IMR-90 (cell line): ENCODE data around the gene ALDOA. TPM values are rescaled to one million over a fixed set of nuclear protein-coding genes. Genes with fewer than 3 reads are reported as not detected.

ENCODE experiments used
- ATAC-seq: fragments of 200-7000 bp; cut with Tn5 transposase; 2 replicates; pipeline ENCODE4 v1.9.1; 2020; ENCODE audit warnings: low read depth, mild to moderate bottlenecking, moderate library complexity
- BruUV-seq: library from RNA; stranded (reverse); fragments of 400-500 nt; replicated peaks from 2 replicates; lab custom pipeline; 2021; lab: Mats Ljungman, UMichigan
- CTCF ChIA-PET: fragments of 300-600 bp; formaldehyde crosslinking; extraction: SDS; loops from one replicate; lab custom pipeline; 2021; ENCODE audit warnings: antibody characterized with exemption; lab: Yijun Ruan, JAX
- POLR2A ChIA-PET: fragments of 300-600 bp; sonication (Branson Sonifier 250); formaldehyde crosslinking; loops from one replicate; lab custom pipeline; 2022; ENCODE audit warnings: antibody characterized with exemption; ENCODE audit not compliant: unreplicated experiment; lab: Charles Lee
- DNase-seq: peaks from one replicate; pipeline ENCODE4 v3.0.0; 2013
- H2AFZ ChIP-seq: replicated peaks from 2 replicates; pipeline ENCODE3; 2013; ENCODE audit warnings: low read length, mild to moderate bottlenecking; ENCODE audit not compliant: poor library complexity
- H2AK5ac ChIP-seq: 2 replicates; pipeline ENCODE4 v1.6.1; 2013; ENCODE audit warnings: low read depth, low read length, inconsistent platforms
- H2AK9ac ChIP-seq: replicated peaks from 2 replicates; pipeline ENCODE3; 2013; ENCODE audit warnings: mild to moderate bottlenecking, low read depth, low read length, moderate library complexity; ENCODE audit not compliant: poor library complexity
- H2BK120ac ChIP-seq: 2 replicates; pipeline ENCODE4 v1.6.1; 2013; ENCODE audit warnings: low read depth, low read length, inconsistent platforms
- H2BK15ac ChIP-seq: 3 replicates; pipeline ENCODE4 v1.6.1; 2013; ENCODE audit warnings: low read depth, low read length, inconsistent platforms
- H2BK20ac ChIP-seq: 2 replicates; pipeline ENCODE4 v1.6.1; 2013; ENCODE audit warnings: low read depth, mild to moderate bottlenecking, inconsistent platforms, low read length, moderate library complexity
- H2BK5ac ChIP-seq: 2 replicates; pipeline ENCODE4 v1.6.1; 2013; ENCODE audit warnings: mild to moderate bottlenecking, low read depth, low read length, inconsistent platforms; ENCODE audit not compliant: poor library complexity, severe bottlenecking
- H3K14ac ChIP-seq: replicated peaks from 2 replicates; pipeline ENCODE4 v1.6.1; 2013; ENCODE audit warnings: low read depth, low read length, inconsistent platforms
- H3K18ac ChIP-seq: 2 replicates; pipeline ENCODE4 v1.6.1; 2013; ENCODE audit warnings: low read depth, low read length, control low read depth
- H3K23ac ChIP-seq: 2 replicates; pipeline ENCODE4 v1.6.1; 2013; ENCODE audit warnings: low read depth, low read length, inconsistent platforms
- H3K27ac ChIP-seq: 2 replicates; pipeline ENCODE4 v1.5.1; 2013; ENCODE audit warnings: mild to moderate bottlenecking, control low read depth, low read length; ENCODE audit not compliant: insufficient read depth
- H3K27me3 ChIP-seq: 2 replicates; pipeline ENCODE4 v1.6.1; 2013; ENCODE audit warnings: low read length; ENCODE audit not compliant: control insufficient read depth, insufficient read depth
- H3K36me3 ChIP-seq: 2 replicates; pipeline ENCODE4 v1.6.1; 2013; ENCODE audit warnings: low read length, mixed read lengths; ENCODE audit not compliant: control insufficient read depth, insufficient read depth
- H3K4ac ChIP-seq: 2 replicates; pipeline ENCODE4 v1.6.1; 2013; ENCODE audit warnings: low read depth, low read length, inconsistent platforms
- H3K4me1 ChIP-seq: 2 replicates; pipeline ENCODE4 v1.6.1; 2013; ENCODE audit warnings: low read length, mixed read lengths; ENCODE audit not compliant: control insufficient read depth, insufficient read depth
- H3K4me2 ChIP-seq: 2 replicates; pipeline ENCODE4 v1.6.1; 2013; ENCODE audit warnings: low read depth, mild to moderate bottlenecking, control low read depth, low read length, moderate library complexity
- H3K4me3 ChIP-seq: 2 replicates; pipeline ENCODE4 v1.5.1; 2013; ENCODE audit warnings: low read depth, mild to moderate bottlenecking, control low read depth, low read length, moderate library complexity; ENCODE audit not compliant: insufficient read depth
- H3K56ac ChIP-seq: 2 replicates; pipeline ENCODE4 v1.6.1; 2013; ENCODE audit warnings: low read length, inconsistent platforms; ENCODE audit not compliant: insufficient read depth; ENCODE audit errors: extremely low read depth
- H3K79me1 ChIP-seq, 2 experiments: 2 replicates each; pipeline ENCODE4 v1.6.1; 2013; ENCODE audit warnings: low read length in 2 of 2, inconsistent platforms in 1 of 2, low read depth in 1 of 2
- H3K9ac ChIP-seq: 2 replicates; pipeline ENCODE4 v1.6.1; 2013; ENCODE audit warnings: low read depth, low read length, control low read depth
- H3K9me1 ChIP-seq: 2 replicates; pipeline ENCODE4 v1.6.1; 2013; ENCODE audit warnings: low read length, inconsistent platforms; ENCODE audit not compliant: insufficient read depth
- H3K9me3 ChIP-seq: 2 replicates; pipeline ENCODE4 v1.6.1; 2013; ENCODE audit warnings: low read length; ENCODE audit not compliant: control insufficient read depth, insufficient read depth
- H4K20me1 ChIP-seq: 2 replicates; pipeline ENCODE4 v1.6.1; 2013; ENCODE audit warnings: low read length, inconsistent platforms; ENCODE audit not compliant: insufficient read depth
- H4K5ac ChIP-seq: 2 replicates; pipeline ENCODE4 v1.6.1; 2013; ENCODE audit warnings: mild to moderate bottlenecking, low read depth, low read length, control low read depth
- H4K8ac ChIP-seq, 2 experiments: 2 replicates each; pipeline ENCODE4 v1.6.1; 2013; ENCODE audit warnings: low read depth in 2 of 2, low read length in 2 of 2, control low read depth in 1 of 2, inconsistent platforms in 1 of 2
- H4K91ac ChIP-seq: 2 replicates; pipeline ENCODE4 v1.6.1; 2013; ENCODE audit warnings: low read depth, low read length, inconsistent platforms; ENCODE audit not compliant: insufficient read depth
- WGBS, 2 experiments: methylation state at CpG; one replicate each; pipeline versions ENCODE4 v1.1.5 to v1.1.7; 2013; ENCODE audit warnings: missing lambda C conversion rate in 2 of 2; ENCODE audit not compliant: insufficient read length in 1 of 2; ENCODE audit errors: extremely low coverage in 2 of 2; 5-methylcytosine and 5-hydroxymethylcytosine counted together
- dilution Hi-C: fragments of 300-500 bp; cut with HindIII; formaldehyde crosslinking; loops from one replicate; pipeline ENCODE4 v1.14.3; 2018; ENCODE audit warnings: low sequenced_read_pairs; ENCODE audit not compliant: unreplicated experiment
- in situ Hi-C: fragments of 300-500 bp; cut with MboI; formaldehyde crosslinking; loops from 3 replicates; pipeline ENCODE4 v1.14.3; 2019; ENCODE audit warnings: low sequenced_read_pairs, inconsistent platforms, mixed read lengths
- intact Hi-C: fragments of 100-400 bp; cut with micrococcal nuclease; formaldehyde crosslinking; loops from 2 replicates; pipeline ENCODE4 v1.10.0; 2022
- polyA plus RNA-seq, 3 experiments: library from polyadenylated mRNA; depleted of rRNA; stranded (reverse); fragments of >200 nt; gene quantifications; 2 replicates each; pipeline ENCODE4 v1.2.3, GENCODE V29; 2012; ENCODE audit warnings: low replicate concordance in 1 of 3
- total RNA-seq: library from RNA; depleted of rRNA; stranded (reverse); fragments of >200 nt; gene quantifications from 2 replicates; pipeline ENCODE4 v1.2.3, GENCODE V29; 2012
- TF ChIP-seq, protein P1 (sequence below): fragments of 150-350 bp; IDR thresholded peaks from 2 replicates; pipeline ENCODE4 v1.6.1; 2016; ENCODE audit warnings: low read depth, mild to moderate bottlenecking, low read length, moderate library complexity, borderline replicate concordance

The ALDOA gene
- total and polyA plus RNA-seq, 2 of the 4 experiments (the other 2 are of a cell fraction) = 1,697 to 1,990 TPM

DNA sequence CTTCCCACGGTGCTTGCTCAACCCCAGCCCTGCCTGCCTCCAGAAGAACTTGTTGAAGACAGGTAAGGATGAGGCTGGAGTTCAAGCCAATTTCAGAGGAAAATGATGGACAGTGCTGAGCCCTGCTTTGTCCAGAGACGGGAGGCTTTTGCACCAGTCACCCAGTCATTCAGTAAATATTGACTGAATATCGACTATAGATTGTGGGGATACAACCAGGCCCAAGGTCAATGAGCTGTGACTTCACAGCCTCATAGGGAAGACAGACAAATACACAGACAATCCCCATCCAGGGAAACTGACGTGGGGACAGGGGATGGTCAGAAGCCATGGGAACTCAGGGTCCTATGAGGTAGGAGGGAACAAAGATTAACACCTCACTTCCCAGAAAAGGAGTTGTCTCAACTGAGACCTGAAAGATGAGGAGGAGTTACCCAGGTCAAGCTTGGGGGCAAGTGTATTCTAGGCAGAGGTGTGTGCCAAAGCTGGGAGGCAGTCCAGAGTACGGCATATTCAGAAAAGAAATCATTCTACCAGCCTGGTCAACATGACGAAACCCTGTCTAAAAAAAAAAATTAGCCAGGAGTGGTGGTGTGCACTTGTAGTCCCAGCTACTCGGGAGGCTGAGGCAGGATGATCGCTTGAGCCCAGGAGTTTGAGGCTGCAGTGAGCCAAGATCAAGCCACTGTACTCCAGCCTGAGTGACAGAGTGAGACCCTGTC lies 48.8 kb upstream of the ALDOA start:
- in situ Hi-C loops = no loop called here
- ATAC-seq (no peak), DNase-seq (no peak)
- H2BK120ac ChIP-seq = no peak overlapping the region
- dilution Hi-C loops = no loop called here
- H3K79me1 ChIP-seq = no peaks in the 10 kb centered on the region
- H3K23ac ChIP-seq = no peak overlapping the region
- no peak overlapping the region for H3K18ac ChIP-seq
- H3K4me3 ChIP-seq = no peak overlapping the region
- no peak overlapping the region for H4K8ac ChIP-seq
- intact Hi-C loops = no loop called here
- H3K4ac ChIP-seq = no peak overlapping the region
- POLR2A ChIA-PET = no interaction called here
- no peak overlapping the region for H2AK9ac ChIP-seq
- no peak overlapping the region for H3K56ac ChIP-seq
- no peak overlapping the region for H2AFZ ChIP-seq
- WGBS, 2 experiments = no CpG with 5 or more reads among the region's 8 CpGs
- TF ChIP-seq, protein P1, sequence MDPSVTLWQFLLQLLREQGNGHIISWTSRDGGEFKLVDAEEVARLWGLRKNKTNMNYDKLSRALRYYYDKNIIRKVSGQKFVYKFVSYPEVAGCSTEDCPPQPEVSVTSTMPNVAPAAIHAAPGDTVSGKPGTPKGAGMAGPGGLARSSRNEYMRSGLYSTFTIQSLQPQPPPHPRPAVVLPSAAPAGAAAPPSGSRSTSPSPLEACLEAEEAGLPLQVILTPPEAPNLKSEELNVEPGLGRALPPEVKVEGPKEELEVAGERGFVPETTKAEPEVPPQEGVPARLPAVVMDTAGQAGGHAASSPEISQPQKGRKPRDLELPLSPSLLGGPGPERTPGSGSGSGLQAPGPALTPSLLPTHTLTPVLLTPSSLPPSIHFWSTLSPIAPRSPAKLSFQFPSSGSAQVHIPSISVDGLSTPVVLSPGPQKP = no peak
- no peak overlapping the region for H3K14ac ChIP-seq
- BruUV-seq = no TSS peak
- H3K4me1 ChIP-seq = no peaks in the 10 kb centered on the region
- no peak overlapping the region for H3K9ac ChIP-seq
- H2BK15ac ChIP-seq = no peak overlapping the region
- H2BK20ac ChIP-seq = no peak overlapping the region
- CTCF ChIA-PET = no interaction called here
- H3K27me3 ChIP-seq = peaks cover 6% of the 10 kb centered on the region
- H3K4me2 ChIP-seq = no peak overlapping the region
- no peaks in the 10 kb centered on the region for H4K20me1 ChIP-seq
- H4K91ac ChIP-seq = no peak overlapping the region
- H3K27ac ChIP-seq = no peak overlapping the region
- no peak overlapping the region for H2BK5ac ChIP-seq
- H3K9me1 ChIP-seq = no peaks in the 10 kb centered on the region
- no peaks in the 10 kb centered on the region for H3K36me3 ChIP-seq
- no peaks in the 10 kb centered on the region for H3K9me3 ChIP-seq
- H2AK5ac ChIP-seq = no peak overlapping the region
- H4K5ac ChIP-seq = no peak overlapping the region
